Loucy (cell line): ENCODE data around the gene JPH4.

Experiments used
- CTCF ChIP-seq: fragments of 200-600 bp; sonication (generic); conservative IDR thresholded peaks from 2 replicates; pipeline ENCODE4 v1.5.1; 2014; ENCODE audit warnings: mild to moderate bottlenecking, antibody characterized with exemption, low read length
- EZH2phosphoT487 ChIP-seq: fragments of 200-600 bp; IDR thresholded peaks from 2 replicates; pipeline ENCODE4 v1.6.1; 2018; ENCODE audit warnings: antibody characterized with exemption, mild to moderate bottlenecking, moderate library complexity, borderline replicate concordance

GRCh38 chr14:23531391-23531790 is 47.2 kb downstream of the JPH4 start:
- TF ChIP-seq CTCF (no peak), EZH2phosphoT487 (no peak)
